ENCODE measurements around the gene HNRNPK. TPM values are rescaled to one million over a fixed set of nuclear protein-coding genes. Genes with fewer than 3 reads are reported as not detected.
A peak's percentile ranks its signal among the peaks of the same experiment; 100 is the strongest.

Gene HNRNPK
- total and polyA plus RNA-seq, 2 donors (not counting 1 experiment from before 2014, with no cell fraction given) = 475 to 558 TPM

DNA sequence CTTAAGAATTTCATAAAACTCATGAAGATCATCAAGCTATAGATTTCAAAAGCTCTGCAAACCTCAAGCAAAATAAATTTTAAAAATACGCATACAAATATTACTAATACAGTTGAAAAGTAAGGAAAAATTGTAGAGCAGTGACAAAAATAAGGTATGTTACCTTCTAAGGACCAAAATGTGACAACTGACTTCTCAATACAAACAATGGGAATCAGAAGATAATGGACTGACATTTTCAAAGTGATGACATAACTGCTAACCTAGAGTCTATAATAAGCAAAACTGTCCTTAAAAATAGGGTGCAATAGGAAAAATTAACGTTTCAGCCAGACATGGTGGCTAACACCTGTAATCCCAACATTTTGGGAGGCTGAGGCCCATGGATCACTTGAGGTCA, 27.6 kb upstream of the HNRNPK start:
- Histone ChIP-seq H2AFZ (ENCODE audit: low read length) (no peak overlapping the region), H3K4me2 (ENCODE audit: extremely low read depth, insufficient read depth, low read length) (no peak overlapping the region), H3K9me3 (ENCODE audit: control insufficient read depth, insufficient read depth, low read depth, low read length) (no peaks in the 10 kb centered on the region), H3K4me1 (ENCODE audit: control insufficient read depth, extremely low read depth, insufficient read depth, low read length) (no peaks in the 10 kb centered on the region), H3K79me2 (ENCODE audit: control insufficient read depth, insufficient read depth, low read length) (no peaks in the 10 kb centered on the region), H3K4me3 (replicated peaks in 1 of 4; ENCODE audit: control extremely low read depth in 1 of 4, insufficient read depth in 1 of 4, low read depth in 3 of 4, low read length in 4 of 4) (no peak overlapping the region), H3K9ac (ENCODE audit: insufficient read depth, low read length) (no peak overlapping the region), H3K27me3 (ENCODE audit: control insufficient read depth, insufficient read depth, low read length) (no peaks in the 10 kb centered on the region), H4K20me1 (ENCODE audit: control insufficient read depth, extremely low read depth, insufficient read depth, low read length) (no peaks in the 10 kb centered on the region), H3K27ac (ENCODE audit: insufficient read depth, low read length) (no peak overlapping the region), H3K36me3 (ENCODE audit: control insufficient read depth, insufficient read depth, low read length) (no peaks in the 10 kb centered on the region)
- no peak for TF ChIP-seq EZH2 (IDR thresholded peaks at IDR 0.05; ENCODE audit: low read length, missing control alignments)
- TF ChIP-seq CTCF (conservative IDR thresholded peaks at IDR 0.05 in 1 of 2, IDR thresholded peaks at IDR 0.05 in 1 of 2; ENCODE audit: low read depth in 1 of 2, low read length in 2 of 2) = no peak
- no peak for DNase-seq (ENCODE audit: low read depth in 2 of 2)

DNA sequence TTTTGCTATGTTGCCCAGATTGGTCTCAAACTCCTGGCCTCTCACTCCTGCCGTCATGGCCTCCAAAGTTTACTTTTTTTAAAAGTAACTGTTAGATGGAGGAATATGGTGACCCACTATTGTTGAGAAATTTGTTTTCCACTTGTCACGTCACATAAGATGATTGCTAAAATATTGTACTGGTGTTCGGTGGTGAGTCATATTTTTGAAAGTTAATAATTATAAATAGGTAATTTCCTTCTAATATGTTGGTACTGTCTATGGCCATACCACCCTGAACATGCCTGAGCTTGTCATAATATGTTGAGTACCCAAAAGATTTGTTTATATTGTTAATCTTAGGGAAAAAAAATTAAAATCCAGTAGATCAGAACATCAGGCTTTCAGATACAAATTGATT, 23.2 kb upstream of the HNRNPK start:
- H3K36me3 ChIP-seq (ENCODE audit: control insufficient read depth, insufficient read depth, low read length) = no peaks in the 10 kb centered on the region
- no peaks in the 10 kb centered on the region for H3K27me3 ChIP-seq (ENCODE audit: control insufficient read depth, insufficient read depth, low read length)
- H3K4me2 ChIP-seq (ENCODE audit: extremely low read depth, insufficient read depth, low read length) = no peak overlapping the region
- no peak overlapping the region for H3K27ac ChIP-seq (ENCODE audit: insufficient read depth, low read length)
- H3K4me3 ChIP-seq (replicated peaks in 1 of 4; ENCODE audit: control extremely low read depth in 1 of 4, insufficient read depth in 1 of 4, low read depth in 3 of 4, low read length in 4 of 4) = no peak overlapping the region
- no peaks in the 10 kb centered on the region for H3K9me3 ChIP-seq (ENCODE audit: control insufficient read depth, insufficient read depth, low read depth, low read length)
- TF ChIP-seq EZH2 (IDR thresholded peaks at IDR 0.05; ENCODE audit: low read length, missing control alignments) = no peak
- TF ChIP-seq CTCF (conservative IDR thresholded peaks at IDR 0.05 in 1 of 2, IDR thresholded peaks at IDR 0.05 in 1 of 2; ENCODE audit: low read depth in 1 of 2, low read length in 2 of 2) = no peak
- no peaks in the 10 kb centered on the region for H4K20me1 ChIP-seq (ENCODE audit: control insufficient read depth, extremely low read depth, insufficient read depth, low read length)
- no peak overlapping the region for H3K9ac ChIP-seq (ENCODE audit: insufficient read depth, low read length)
- no peaks in the 10 kb centered on the region for H3K4me1 ChIP-seq (ENCODE audit: control insufficient read depth, extremely low read depth, insufficient read depth, low read length)
- no peaks in the 10 kb centered on the region for H3K79me2 ChIP-seq (ENCODE audit: control insufficient read depth, insufficient read depth, low read length)
- no peak overlapping the region for H2AFZ ChIP-seq (ENCODE audit: low read length)
- DNase-seq (ENCODE audit: low read depth in 2 of 2) = no peak

DNA sequence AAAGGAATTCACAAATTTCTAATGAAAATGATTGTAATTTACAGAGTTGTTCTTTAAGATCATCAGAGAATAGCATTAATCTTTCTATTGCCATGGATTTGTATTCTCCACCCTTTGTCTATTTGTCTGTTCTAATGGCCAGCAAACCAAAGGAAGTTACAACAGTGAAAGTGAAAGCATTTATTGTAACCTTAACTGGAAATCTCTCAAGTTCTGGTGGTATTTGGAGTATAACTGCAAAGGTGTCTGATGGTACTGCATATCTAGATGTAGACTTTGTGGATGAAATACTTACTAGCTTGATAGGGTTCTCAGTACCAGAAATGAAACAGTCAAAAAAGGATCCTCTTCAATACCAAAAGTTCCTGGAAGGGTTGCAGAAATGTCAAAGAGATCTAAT, 22.3 kb upstream of the HNRNPK start:
- H3K27ac ChIP-seq (ENCODE audit: insufficient read depth, low read length) = no peak overlapping the region
- DNase-seq (ENCODE audit: low read depth in 2 of 2) = peak; percentile 23 to 32
- TF ChIP-seq EZH2 (IDR thresholded peaks at IDR 0.05; ENCODE audit: low read length, missing control alignments) (no peak), CTCF (conservative IDR thresholded peaks at IDR 0.05 in 1 of 2, IDR thresholded peaks at IDR 0.05 in 1 of 2; ENCODE audit: low read depth in 1 of 2, low read length in 2 of 2) (no peak)

More for the DNA sequence above, 22.3 kb upstream of the HNRNPK start:
- Histone ChIP-seq H3K4me3 (replicated peaks in 1 of 4; ENCODE audit: control extremely low read depth in 1 of 4, insufficient read depth in 1 of 4, low read depth in 3 of 4, low read length in 4 of 4) (no peak overlapping the region), H3K9me3 (ENCODE audit: control insufficient read depth, insufficient read depth, low read depth, low read length) (no peaks in the 10 kb centered on the region), H4K20me1 (ENCODE audit: control insufficient read depth, extremely low read depth, insufficient read depth, low read length) (no peaks in the 10 kb centered on the region), H2AFZ (ENCODE audit: low read length) (peak overlapping the region; percentile 24), H3K27me3 (ENCODE audit: control insufficient read depth, insufficient read depth, low read length) (no peaks in the 10 kb centered on the region), H3K9ac (ENCODE audit: insufficient read depth, low read length) (no peak overlapping the region), H3K4me2 (ENCODE audit: extremely low read depth, insufficient read depth, low read length) (peak overlapping the region; percentile 56), H3K36me3 (ENCODE audit: control insufficient read depth, insufficient read depth, low read length) (no peaks in the 10 kb centered on the region), H3K4me1 (ENCODE audit: control insufficient read depth, extremely low read depth, insufficient read depth, low read length) (no peaks in the 10 kb centered on the region), H3K79me2 (ENCODE audit: control insufficient read depth, insufficient read depth, low read length) (no peaks in the 10 kb centered on the region)
